CD14-positive monocyte (primary cell): Measurements from ENCODE around the gene LPCAT1. TPM values are rescaled to one million over a fixed set of nuclear protein-coding genes. Genes with fewer than 3 reads are reported as not detected.

ENCODE experiments used
- DNase-seq, 3 donors: peaks; one replicate each; pipeline ENCODE4 v3.0.0-alpha.2; 2011 to 2022
- H2AFZ ChIP-seq: 2 replicates; pipeline ENCODE4 v1.6.0; 2012; ENCODE audit warnings: mild to moderate bottlenecking, low read depth, low read length, inconsistent platforms; ENCODE audit not compliant: insufficient read depth, poor library complexity, severe bottlenecking
- H3K27ac ChIP-seq, 2 donors: 1 replicate in 1 of 2; 2 replicates in 1 of 2; pipeline ENCODE4 v1.5.1; 2012 to 2013; ENCODE audit warnings: low read length in 2 of 2, control low read depth in 1 of 2, inconsistent platforms in 1 of 2, low read depth in 1 of 2, mild to moderate bottlenecking in 1 of 2
- H3K27me3 ChIP-seq, 2 donors: one replicate each; pipeline versions ENCODE4 v1.6.0 to v1.6.1; 2011 to 2013; ENCODE audit warnings: low read length in 2 of 2; ENCODE audit not compliant: control insufficient read depth in 2 of 2, insufficient read depth in 2 of 2
- H3K36me3 ChIP-seq, 2 donors: replicated peaks in 1 of 2; 1 replicate in 1 of 2; 2 replicates in 1 of 2; pipeline versions ENCODE4 v1.5.1 to v1.6.1; 2012 to 2013; ENCODE audit warnings: low read length in 2 of 2, control low read depth in 1 of 2, inconsistent platforms in 1 of 2, mild to moderate bottlenecking in 1 of 2; ENCODE audit not compliant: insufficient read depth in 2 of 2, control insufficient read depth in 1 of 2
- H3K4me1 ChIP-seq, 2 donors: 1 replicate in 1 of 2; 2 replicates in 1 of 2; pipeline versions ENCODE4 v1.5.1 to v1.6.1; 2012 to 2013; ENCODE audit warnings: low read length in 2 of 2, control low read depth in 1 of 2, inconsistent platforms in 1 of 2, mild to moderate bottlenecking in 1 of 2, moderate library complexity in 1 of 2; ENCODE audit not compliant: insufficient read depth in 2 of 2, control insufficient read depth in 1 of 2
- H3K4me2 ChIP-seq: replicated peaks from 2 replicates; pipeline ENCODE3; 2012; ENCODE audit warnings: low read length, moderate library complexity, mild to moderate bottlenecking; ENCODE audit not compliant: poor library complexity, severe bottlenecking; ENCODE audit errors: extremely low read depth
- H3K4me3 ChIP-seq, 3 experiments: fragments of 200-600 bp in 1 of 3; sonication (generic) in 1 of 3; replicated peaks in 1 of 3; 1 replicate in 2 of 3; 2 replicates in 1 of 3; pipeline ENCODE4 v1.5.1; 2011 to 2013; ENCODE audit warnings: low read length in 3 of 3, mild to moderate bottlenecking in 3 of 3, control low read depth in 2 of 3, low read depth in 2 of 3, inconsistent platforms in 1 of 3, moderate library complexity in 1 of 3
- H3K79me2 ChIP-seq: 2 replicates; pipeline ENCODE4 v1.6.0; 2012; ENCODE audit warnings: mild to moderate bottlenecking, control low read depth, inconsistent platforms, low read length, moderate library complexity; ENCODE audit not compliant: insufficient read depth
- H3K9ac ChIP-seq: 2 replicates; pipeline ENCODE4 v1.6.0; 2017; ENCODE audit warnings: low read length, mild to moderate bottlenecking; ENCODE audit not compliant: insufficient read depth, poor library complexity, severe bottlenecking
- H3K9me3 ChIP-seq, 2 donors: replicated peaks in 1 of 2; 1 replicate in 1 of 2; 2 replicates in 1 of 2; pipeline versions ENCODE4 v1.5.1 to v1.6.1; 2012 to 2013; ENCODE audit warnings: low read length in 2 of 2, control low read depth in 1 of 2; ENCODE audit not compliant: control insufficient read depth in 1 of 2, insufficient read depth in 1 of 2
- H4K20me1 ChIP-seq: 2 replicates; pipeline ENCODE4 v1.6.0; 2012; ENCODE audit warnings: mild to moderate bottlenecking, low read length, control low read depth, moderate library complexity; ENCODE audit not compliant: insufficient read depth
- H3K27ac Mint-ChIP-seq, 7 donors: one replicate each; pipeline ENCODE4 v1.8.0; 2020; ENCODE audit warnings: mild to moderate bottlenecking in 7 of 7, mixed read lengths in 7 of 7, moderate library complexity in 6 of 7, inconsistent platforms in 2 of 7
- H3K27me3 Mint-ChIP-seq, 3 donors: one replicate each; pipeline ENCODE4 v1.8.0; 2021 to 2022; ENCODE audit warnings: low read depth in 3 of 3, mild to moderate bottlenecking in 3 of 3, mixed read lengths in 3 of 3, moderate library complexity in 3 of 3, inconsistent platforms in 1 of 3
- H3K36me3 Mint-ChIP-seq, 2 donors: one replicate each; pipeline ENCODE4 v1.8.0; 2020; ENCODE audit warnings: mixed read lengths in 2 of 2, inconsistent platforms in 1 of 2, mild to moderate bottlenecking in 1 of 2
- H3K4me1 Mint-ChIP-seq: one replicate; pipeline ENCODE4 v1.8.0; 2020; ENCODE audit warnings: mild to moderate bottlenecking, mixed read lengths
- H3K4me3 Mint-ChIP-seq, 2 donors: one replicate each; pipeline ENCODE4 v1.8.0; 2020; ENCODE audit warnings: mild to moderate bottlenecking in 2 of 2, mixed read lengths in 2 of 2, moderate library complexity in 1 of 2
- H3K9me3 Mint-ChIP-seq, 7 donors: one replicate each; pipeline ENCODE4 v1.8.0; 2020 to 2022; ENCODE audit warnings: mixed read lengths in 7 of 7, mild to moderate bottlenecking in 6 of 7, moderate library complexity in 6 of 7, inconsistent platforms in 2 of 7
- CTCF ChIP-seq: fragments of 200-600 bp; IDR thresholded peaks from one replicate; pipeline ENCODE4 v1.8.0; 2022; ENCODE audit warnings: antibody characterized with exemption, mild to moderate bottlenecking
- WGBS: methylation state at CpG from one replicate; pipeline ENCODE4 v1.1.5; 2013; ENCODE audit warnings: missing lambda C conversion rate; ENCODE audit not compliant: insufficient coverage; 5-methylcytosine and 5-hydroxymethylcytosine counted together
- intact Hi-C, 2 donors: fragments of 100-400 bp; cut with micrococcal nuclease; formaldehyde crosslinking; loops; one replicate each; pipeline versions ENCODE4 v1.15.0 to v1.15.1; 2023
- polyA plus RNA-seq, 3 donors: library from polyadenylated mRNA; depleted of rRNA in 1 of 3; unstranded in 2 of 3; stranded (reverse) in 1 of 3; fragments of 300-500 nt in 2 of 3; fragments of >200 nt in 1 of 3; fragmentation: Illumina TruSeq in 2 of 3; gene quantifications; 1 replicate in 2 of 3; 2 replicates in 1 of 3; pipeline ENCODE4 v1.2.3, GENCODE V29; 2012 to 2021

LPCAT1 gene
- polyA plus RNA-seq, 3 donors, result 34.1 to 53.9 (median 34.8) TPM

GRCh38 chr5:1524481-1524798, 680 bp upstream of the LPCAT1 start:
- H3K27me3 Mint-ChIP-seq, result peaks cover 3 to 8% (median 8%) of the 10 kb centered on the region in 3 donors
- peak overlapping the region; percentile 69 for H2AFZ ChIP-seq
- H4K20me1 ChIP-seq, result peaks cover 34% of the 10 kb centered on the region
- peaks cover 18% of the 10 kb centered on the region for H3K4me1 Mint-ChIP-seq
- H3K9me3 Mint-ChIP-seq, result no peaks in the 10 kb centered on the region
- peaks cover 19 to 24% of the 10 kb centered on the region in 2 donors for H3K36me3 ChIP-seq
- intact Hi-C loops, result loop anchor here (10.0 kb wide), 2 partner anchors 110 to 140 kb away; no protein-coding TSS in a partner anchor
- H3K36me3 Mint-ChIP-seq, result peaks cover 26 to 29% of the 10 kb centered on the region in 2 donors
- H3K4me3 ChIP-seq, result peak overlapping the region; percentile 36 to 86 (median 38)
- H3K9ac ChIP-seq, result peak overlapping the region; percentile 81
- no peak for DNase-seq
- peak overlapping the region; percentile 90 for H3K4me2 ChIP-seq
- TF ChIP-seq CTCF, result no peak
- H3K4me1 ChIP-seq, result peaks cover 23 to 26% of the 10 kb centered on the region in 2 donors
- peak overlapping the region; percentile 28 to 89 (median 77) for H3K27ac Mint-ChIP-seq
- no peaks in the 10 kb centered on the region for H3K9me3 ChIP-seq
- peak overlapping the region; percentile 77 to 90 for H3K27ac ChIP-seq
- no peaks in the 10 kb centered on the region for H3K27me3 ChIP-seq
- H3K4me3 Mint-ChIP-seq, result peak overlapping the region; percentile 56 to 70
- H3K79me2 ChIP-seq, result peaks cover 38% of the 10 kb centered on the region
- 90% methylated on average over 13 of the region's 13 CpGs for WGBS

- H3K9me3 Mint-ChIP-seq, result no peaks in the 10 kb centered on the region
- H3K27me3 ChIP-seq, result no peaks in the 10 kb centered on the region
- peaks cover 38% of the 10 kb centered on the region for H4K20me1 ChIP-seq
- no peak for TF ChIP-seq CTCF
- no peaks in the 10 kb centered on the region for H3K9me3 ChIP-seq
- peak overlapping the region; percentile 81 for H3K9ac ChIP-seq
- no peak for DNase-seq
- H3K4me3 ChIP-seq, result peak overlapping the region; percentile 43 to 86 (median 49)
- H2AFZ ChIP-seq, result no peak overlapping the region
- H3K36me3 ChIP-seq, result peaks cover 26 to 35% of the 10 kb centered on the region in 2 donors
- peak overlapping the region in 1 of 7 donors; percentile 30 for H3K27ac Mint-ChIP-seq
- H3K4me3 Mint-ChIP-seq, result peak overlapping the region; percentile 57 to 95
- peak overlapping the region; percentile 90 for H3K4me2 ChIP-seq
- under 1% methylated on average over 48 of the region's 48 CpGs for WGBS
- peaks cover 48% of the 10 kb centered on the region for H3K79me2 ChIP-seq
- peaks cover 22% of the 10 kb centered on the region for H3K4me1 Mint-ChIP-seq
- H3K4me1 ChIP-seq, result peaks cover 23 to 28% of the 10 kb centered on the region in 2 donors
- intact Hi-C loops, result loop anchor here (10.0 kb wide), 2 partner anchors 111 to 139 kb away; no protein-coding TSS in a partner anchor
- peaks cover 0 to 8% (median 8%) of the 10 kb centered on the region in 3 donors for H3K27me3 Mint-ChIP-seq
- peaks cover 36 to 39% of the 10 kb centered on the region in 2 donors for H3K36me3 Mint-ChIP-seq
- peak overlapping the region in 1 of 2 donors; percentile 56 for H3K27ac ChIP-seq
Observed at GRCh38 chr5:1523480-1523792, 324 bp downstream of the LPCAT1 start.
